ENCODE results near the gene DSCAML1. TPM values are rescaled to one million over a fixed set of nuclear protein-coding genes. Genes with fewer than 3 reads are reported as not detected.

The DSCAML1 gene
- total RNA-seq, 2 donors from 2014 or later = 0.67 to 1.3 TPM

DNA sequence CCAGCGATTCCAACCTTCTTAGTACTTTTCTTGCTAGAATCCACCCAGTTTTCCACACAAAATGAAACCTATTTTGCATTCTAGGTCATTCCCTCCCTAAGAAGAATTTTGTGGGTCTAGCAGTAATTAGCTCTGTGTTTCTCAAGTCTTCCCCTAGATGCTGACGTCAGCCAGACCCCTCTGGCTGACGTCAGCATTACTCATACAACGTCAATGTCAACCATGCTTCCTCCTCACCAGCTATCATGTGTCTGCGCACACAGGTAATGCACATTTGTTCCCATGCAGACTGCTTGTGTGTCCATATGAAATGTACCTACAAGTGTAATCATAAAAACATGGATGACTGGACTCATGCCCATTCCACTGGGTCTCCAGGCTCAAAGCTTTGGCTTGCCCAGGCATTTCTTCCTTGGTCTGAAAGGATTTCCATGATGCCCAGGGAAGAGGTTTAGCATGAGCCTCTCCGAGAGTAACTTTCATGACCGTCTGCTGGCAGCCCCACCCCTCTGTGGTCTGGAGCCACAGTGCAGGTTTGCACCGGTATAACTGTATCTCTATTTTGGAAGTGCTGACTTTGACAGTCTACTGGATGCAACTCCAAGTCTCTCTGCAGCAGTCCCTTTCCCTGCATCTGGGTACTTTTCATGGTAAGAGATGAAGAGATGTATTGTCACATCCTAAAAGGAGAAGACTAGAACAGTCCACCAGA lies 58.6 kb downstream of the DSCAML1 start:
- no peak for TF ChIP-seq CTCF (IDR thresholded peaks at IDR 0.05)
- DNase-seq (ENCODE audit: low spot score) = no peak

DNA sequence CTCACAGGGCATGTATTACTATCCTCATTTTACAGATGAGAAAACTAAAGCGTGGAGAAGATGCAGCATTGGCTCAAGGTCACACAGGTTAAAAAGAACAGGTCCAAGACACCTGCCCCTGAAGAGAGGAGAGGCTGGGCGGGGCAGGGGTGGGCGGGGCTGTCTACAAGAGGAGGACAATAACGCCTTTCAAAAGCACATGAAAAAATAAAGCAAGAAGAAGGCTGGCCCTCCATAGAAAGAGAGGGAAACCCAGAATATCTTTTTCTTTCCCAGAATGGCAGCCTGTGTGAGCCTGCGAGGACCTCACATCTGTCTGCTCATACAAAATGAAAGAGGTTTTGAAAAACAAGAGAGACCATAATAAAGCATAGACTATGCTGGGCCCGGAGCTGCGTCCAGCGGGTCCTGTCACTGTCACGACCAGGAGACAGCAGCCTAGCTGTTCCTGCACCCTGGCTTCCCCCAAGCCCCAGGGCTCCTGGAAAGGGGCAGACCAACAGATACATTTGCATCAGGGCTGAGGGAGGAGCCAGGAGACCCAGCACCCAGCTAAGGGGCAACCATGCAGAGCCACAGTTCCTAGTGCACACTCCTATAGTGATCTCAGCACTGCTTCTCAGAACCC lies 61.6 kb downstream of the DSCAML1 start:
- Histone ChIP-seq H3K4me1 (no peaks in the 10 kb centered on the region), H3K27me3 (no peaks in the 10 kb centered on the region), H3K36me3 (no peaks in the 10 kb centered on the region), H3K4me3 (no peak overlapping the region), H3K27ac (no peak overlapping the region), H3K9me3 (no peaks in the 10 kb centered on the region)
- no peak for TF ChIP-seq CTCF (IDR thresholded peaks at IDR 0.05)
- no peak for DNase-seq (ENCODE audit: low spot score)

More for the DNA sequence above, 58.6 kb downstream of the DSCAML1 start:
- Histone ChIP-seq H3K4me1 (no peaks in the 10 kb centered on the region), H3K27me3 (no peaks in the 10 kb centered on the region), H3K9me3 (peaks cover 0 to 3% of the 10 kb centered on the region in 2 donors), H3K36me3 (no peaks in the 10 kb centered on the region), H3K4me3 (no peak overlapping the region), H3K27ac (no peak overlapping the region)

- no peaks in the 10 kb centered on the region for H3K27me3 ChIP-seq
- H3K4me1 ChIP-seq = no peaks in the 10 kb centered on the region
- DNase-seq (ENCODE audit: low spot score) = no peak
- TF ChIP-seq CTCF (IDR thresholded peaks at IDR 0.05) = no peak
- no peak overlapping the region for H3K27ac ChIP-seq
- H3K9me3 ChIP-seq = no peaks in the 10 kb centered on the region
- no peaks in the 10 kb centered on the region for H3K36me3 ChIP-seq
- no peak overlapping the region for H3K4me3 ChIP-seq
Measured at GRCh38 chr11:117734601-117735024, 62.4 kb downstream of the DSCAML1 start.

GRCh38 chr11:117733316-117733715 lies 63.7 kb downstream of the DSCAML1 start:
- no peak for TF ChIP-seq CTCF (IDR thresholded peaks at IDR 0.05)
- H3K4me3 ChIP-seq = no peak overlapping the region
- H3K27ac ChIP-seq = no peak overlapping the region
- no peak for DNase-seq (ENCODE audit: low spot score)
- no peaks in the 10 kb centered on the region for H3K4me1 ChIP-seq
- H3K9me3 ChIP-seq = peaks cover 0 to 4% of the 10 kb centered on the region in 2 donors
- H3K27me3 ChIP-seq = no peaks in the 10 kb centered on the region
- no peaks in the 10 kb centered on the region for H3K36me3 ChIP-seq

DNA sequence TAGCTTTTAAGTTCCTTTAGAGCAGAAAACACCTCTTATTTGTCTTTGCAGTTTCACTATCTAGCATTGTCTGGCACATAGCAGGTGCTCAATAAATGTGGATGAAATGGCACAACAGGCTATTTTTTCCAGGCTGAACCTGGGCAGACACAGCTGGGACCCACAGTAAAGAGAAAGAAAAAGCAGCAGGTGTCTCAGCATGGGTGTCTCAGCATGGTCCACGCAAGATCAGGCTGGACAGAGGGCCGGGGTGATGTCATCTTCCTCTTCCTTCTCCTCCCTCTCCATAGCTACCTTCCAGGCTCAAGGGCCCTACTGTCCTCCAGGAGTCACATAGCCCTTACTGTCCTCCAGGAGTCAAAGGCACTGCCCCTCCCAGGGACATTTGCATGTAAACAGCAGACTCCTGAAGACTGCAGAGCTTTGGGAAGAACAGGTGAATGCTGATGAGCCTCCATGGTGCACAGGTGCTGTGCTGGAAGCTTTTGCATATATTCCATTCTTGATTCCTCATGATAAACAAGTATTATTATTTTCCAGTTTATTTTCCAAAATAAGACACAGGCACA lies 65.2 kb downstream of the DSCAML1 start:
- Histone ChIP-seq H3K9me3 (peaks cover 0 to 4% of the 10 kb centered on the region in 2 donors), H3K27me3 (no peaks in the 10 kb centered on the region), H3K27ac (no peak overlapping the region), H3K36me3 (no peaks in the 10 kb centered on the region), H3K4me3 (no peak overlapping the region), H3K4me1 (no peaks in the 10 kb centered on the region)
- TF ChIP-seq CTCF (IDR thresholded peaks at IDR 0.05) = no peak
- no peak for DNase-seq (ENCODE audit: low spot score)

All from right atrium auricular region (tissue), 2 donors.